Uterus (tissue), 4 donors: ENCODE results near the gene SPSB3. TPM values are rescaled to one million over a fixed set of nuclear protein-coding genes. Genes with fewer than 3 reads are reported as not detected.

ENCODE experiments used
- DNase-seq, 2 donors: peaks; one replicate each; pipeline ENCODE4 v3.0.0-alpha.2; 2019 to 2020
- H3K27ac ChIP-seq, 2 donors: fragments of 200-600 bp; sonication (generic); 1 replicate in 1 of 2; 2 replicates in 1 of 2; pipeline ENCODE4 v1.5.1; 2016 to 2018
- H3K27me3 ChIP-seq, 2 donors: fragments of 200-600 bp; sonication (generic); one replicate each; pipeline ENCODE4 v1.5.1; 2018 to 2019; ENCODE audit warnings: control low read depth in 1 of 2
- H3K36me3 ChIP-seq, 2 donors: fragments of 200-600 bp; sonication (generic); one replicate each; pipeline ENCODE4 v1.5.1; 2019; ENCODE audit warnings: control low read depth in 1 of 2
- H3K4me1 ChIP-seq, 2 donors: fragments of 200-600 bp; sonication (generic); one replicate each; pipeline ENCODE4 v1.5.1; 2018 to 2019; ENCODE audit warnings: control low read depth in 1 of 2
- H3K4me3 ChIP-seq, 2 donors: fragments of 200-600 bp; sonication (generic); 1 replicate in 1 of 2; 2 replicates in 1 of 2; pipeline ENCODE4 v1.5.1; 2018 to 2019; ENCODE audit warnings: mild to moderate bottlenecking in 1 of 2
- H3K9me3 ChIP-seq, 2 donors: fragments of 200-600 bp; sonication (generic); one replicate each; pipeline ENCODE4 v1.5.1; 2019; ENCODE audit warnings: control low read depth in 1 of 2
- CTCF ChIP-seq, 4 experiments: fragments of 200-600 bp in 2 of 4; fragments of 450-650 bp in 2 of 4; sonication (generic) in 2 of 4; IDR thresholded peaks; one replicate each; pipeline ENCODE4 v1.5.1; 2016 to 2019; ENCODE audit warnings: antibody characterized with exemption in 4 of 4, mild to moderate bottlenecking in 2 of 4, moderate library complexity in 1 of 4
- POLR2A ChIP-seq, 2 donors: fragments of 450-650 bp; IDR thresholded peaks; one replicate each; pipeline ENCODE4 v1.6.1; 2016; ENCODE audit warnings: antibody characterized with exemption in 2 of 2, mild to moderate bottlenecking in 1 of 2, moderate library complexity in 1 of 2
- intact Hi-C: fragments of 100-400 bp; cut with DNase I; formaldehyde crosslinking; loops from one replicate; pipeline ENCODE4 v1.15.1; 2023; ENCODE audit warnings: low total_unique reads
- total RNA-seq, 4 donors: library from RNA; depleted of rRNA in 3 of 4; stranded (reverse); fragments of >200 nt in 3 of 4; gene quantifications; one replicate each; pipeline versions ENCODE4 v1.1.0 to v1.2.4, GENCODE V29; 2014 to 2023
- donor health status: DM: yes; HTN: yes; CAD: no.

The SPSB3 gene
- total RNA-seq, 4 donors from 2014 or later = 24.8 to 67.4 (median 55.8) TPM

DNA sequence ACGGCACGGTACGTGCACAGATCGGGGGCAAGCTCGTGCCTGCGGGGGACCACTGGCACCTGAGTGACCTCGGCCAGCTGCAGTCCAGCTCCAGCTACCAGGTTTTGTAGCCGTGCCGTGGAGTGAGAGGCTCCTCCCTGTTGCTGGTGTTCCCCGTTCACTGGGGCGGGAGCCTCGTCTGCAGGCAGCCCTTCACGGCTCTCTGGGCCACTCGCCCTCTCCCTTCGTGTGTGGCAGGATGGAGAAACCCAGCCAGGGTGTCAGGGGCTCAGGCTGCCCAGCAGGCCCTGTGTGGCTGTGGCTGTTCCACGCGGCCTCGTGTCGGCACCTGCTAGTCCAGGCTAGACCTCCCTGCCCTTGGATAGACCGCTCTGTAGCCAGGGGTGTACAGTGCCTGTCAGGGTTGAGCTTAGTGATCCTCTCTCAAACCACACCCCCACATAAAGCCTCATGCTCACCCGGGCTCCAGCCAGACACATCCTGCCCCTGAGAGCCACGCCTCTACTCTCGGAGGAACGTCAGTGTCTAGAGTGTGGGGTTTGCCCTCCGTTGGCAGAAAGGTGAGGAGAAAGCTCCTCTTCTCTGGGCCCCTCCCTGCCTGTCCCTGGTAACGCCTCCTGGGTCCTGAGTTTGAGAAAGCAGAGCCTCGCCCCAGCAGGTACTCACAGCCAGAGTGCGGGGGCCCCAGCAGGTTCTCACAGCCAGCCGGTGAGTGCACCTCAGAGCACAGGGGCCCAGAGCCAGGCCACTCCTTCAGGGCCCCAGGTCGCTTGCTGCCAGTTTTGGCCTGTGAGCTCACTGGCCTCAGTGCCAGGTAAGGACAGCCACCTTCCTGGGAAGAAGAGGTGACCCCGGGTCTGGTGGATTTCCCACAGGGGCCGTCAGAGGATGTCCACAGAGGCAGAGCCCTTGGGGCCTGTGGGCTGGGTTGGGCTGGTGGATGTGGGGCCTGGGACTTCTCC, 38.7 kb downstream of the SPSB3 start:
- H3K4me3 ChIP-seq = no peak overlapping the region
- intact Hi-C loops = no loop called here
- DNase-seq = no peak
- TF ChIP-seq POLR2A (IDR thresholded peaks at IDR 0.05) (no peak), CTCF (IDR thresholded peaks at IDR 0.05) (no peak)
- H3K36me3 ChIP-seq = no peaks in the 10 kb centered on the region
- H3K27ac ChIP-seq = no peak overlapping the region
- no peaks in the 10 kb centered on the region for H3K9me3 ChIP-seq
- no peaks in the 10 kb centered on the region for H3K27me3 ChIP-seq
- H3K4me1 ChIP-seq = no peaks in the 10 kb centered on the region

DNA sequence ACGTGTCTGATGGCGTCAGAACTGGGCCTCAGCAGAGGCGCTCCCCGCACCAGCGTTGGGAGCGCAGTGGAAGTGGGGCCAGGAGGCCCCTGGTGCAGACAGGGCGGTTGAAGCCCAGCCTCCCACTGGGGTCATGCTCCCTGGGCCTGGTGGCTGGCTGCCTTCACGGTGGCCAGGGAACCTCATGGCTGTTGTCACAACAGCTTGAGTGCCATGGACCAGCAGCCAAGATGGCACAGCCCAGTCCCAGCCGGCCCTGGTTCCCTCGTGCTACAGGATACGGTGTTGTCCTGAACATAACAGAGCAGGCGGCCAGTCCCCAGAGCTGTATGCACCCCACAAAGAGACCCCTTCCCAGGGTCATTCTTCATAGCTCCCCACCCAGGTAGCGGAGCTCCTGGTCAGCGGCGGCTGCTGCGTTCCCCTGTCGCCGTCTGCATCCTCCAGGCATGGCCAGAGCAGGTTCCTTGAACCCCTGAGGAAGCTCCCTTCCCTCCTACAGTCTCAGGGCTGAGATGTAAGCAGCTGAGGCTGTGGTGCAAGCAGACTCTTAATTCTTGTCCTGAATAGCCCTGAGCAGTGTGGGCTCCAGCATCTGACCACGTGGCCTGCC, 40.7 kb downstream of the SPSB3 start:
- intact Hi-C loops = no loop called here

GRCh38 chr16:1740781-1741490, 41.4 kb downstream of the SPSB3 start:
- intact Hi-C loops = no loop called here
- no peak for DNase-seq
- H3K27ac ChIP-seq = no peak overlapping the region

More for the DNA sequence above, 40.7 kb downstream of the SPSB3 start:
- no peaks in the 10 kb centered on the region for H3K27me3 ChIP-seq
- no peak for TF ChIP-seq POLR2A (IDR thresholded peaks at IDR 0.05)
- no peaks in the 10 kb centered on the region for H3K9me3 ChIP-seq
- no peaks in the 10 kb centered on the region for H3K4me1 ChIP-seq
- H3K4me3 ChIP-seq = no peak overlapping the region
- H3K36me3 ChIP-seq = no peaks in the 10 kb centered on the region
- H3K27ac ChIP-seq = no peak overlapping the region
- DNase-seq = no peak

GRCh38 chr16:1740234-1740633, 42.1 kb downstream of the SPSB3 start:
- H3K27ac ChIP-seq = no peak overlapping the region
- no peaks in the 10 kb centered on the region for H3K36me3 ChIP-seq
- no peaks in the 10 kb centered on the region for H3K4me1 ChIP-seq
- intact Hi-C loops = no loop called here
- no peak for TF ChIP-seq POLR2A (IDR thresholded peaks at IDR 0.05)
- H3K27me3 ChIP-seq = no peaks in the 10 kb centered on the region
- no peaks in the 10 kb centered on the region for H3K9me3 ChIP-seq
- no peak for DNase-seq
- H3K4me3 ChIP-seq = no peak overlapping the region

More at GRCh38 chr16:1740781-1741490, 41.4 kb downstream of the SPSB3 start:
- Histone ChIP-seq H3K27me3 (no peaks in the 10 kb centered on the region), H3K9me3 (no peaks in the 10 kb centered on the region), H3K4me1 (no peaks in the 10 kb centered on the region), H3K36me3 (no peaks in the 10 kb centered on the region), H3K4me3 (no peak overlapping the region)
- TF ChIP-seq CTCF (IDR thresholded peaks at IDR 0.05) (no peak), POLR2A (IDR thresholded peaks at IDR 0.05) (no peak)

DNA sequence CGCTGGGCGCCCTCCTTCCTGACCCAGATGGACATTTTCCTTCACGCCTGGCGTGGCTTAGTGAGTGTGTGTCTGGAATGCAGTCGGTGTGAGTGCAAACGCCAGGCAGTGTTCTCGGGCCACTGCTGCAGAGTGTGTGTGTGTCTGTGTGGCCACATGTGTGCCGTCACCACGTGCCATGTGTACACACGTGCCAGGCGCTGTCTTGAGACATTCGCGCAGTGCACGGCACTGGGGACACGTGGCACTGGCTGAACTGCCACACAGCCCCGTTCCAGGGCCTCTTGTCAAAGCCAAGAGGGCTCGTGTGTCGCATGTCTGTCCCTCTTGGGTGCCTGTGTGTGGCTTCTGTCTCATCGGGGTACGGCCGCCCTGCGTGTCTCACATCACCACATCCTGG, 47.6 kb downstream of the SPSB3 start:
- no peak overlapping the region for H3K4me3 ChIP-seq
- no peaks in the 10 kb centered on the region for H3K9me3 ChIP-seq
- DNase-seq = no peak
- no peaks in the 10 kb centered on the region for H3K4me1 ChIP-seq
- no peak overlapping the region for H3K27ac ChIP-seq
- no peak for TF ChIP-seq POLR2A (IDR thresholded peaks at IDR 0.05)
- TF ChIP-seq CTCF (IDR thresholded peaks at IDR 0.05) = no peak
- intact Hi-C loops = no loop called here
- H3K36me3 ChIP-seq = no peaks in the 10 kb centered on the region
- H3K27me3 ChIP-seq = no peaks in the 10 kb centered on the region
